Motor neuron (in vitro differentiated cells): ENCODE data around the gene NLRP7. TPM values are rescaled to one million over a fixed set of nuclear protein-coding genes. Genes with fewer than 3 reads are reported as not detected.
"Not testable (repeated sequence)": the region's sequence is repeated elsewhere in the genome, so short reads cannot be mapped to it uniquely, and the experiment has no call there.

ENCODE experiments used
- ATAC-seq, 8 experiments: fragments of 200-7000 bp; cut with Tn5 transposase; replicated peaks in 6 of 8; 2 replicates each; pipeline ENCODE4 v1.8.0; 2021; ENCODE audit warnings: mild to moderate bottlenecking in 8 of 8, moderate library complexity in 8 of 8
- H3K27ac ChIP-seq, 2 donors: fragments of 250-450 bp; sonication (Bioruptor Pico); 2 replicates each; pipeline ENCODE4 v1.9.0; 2021; ENCODE audit warnings: antibody characterized with exemption in 2 of 2, mild to moderate bottlenecking in 2 of 2, moderate library complexity in 1 of 2
- H3K4me1 ChIP-seq, 2 donors: fragments of 250-450 bp; sonication (Bioruptor Pico); replicated peaks in 1 of 2; 2 replicates each; pipeline ENCODE4 v1.6.1; 2021; ENCODE audit warnings: antibody characterized with exemption in 2 of 2, mild to moderate bottlenecking in 2 of 2, moderate library complexity in 1 of 2
- H3K4me3 ChIP-seq, 5 donors: fragments of 250-450 bp; sonication (Bioruptor Pico); 2 replicates each; pipeline ENCODE4 v1.9.0; 2021; ENCODE audit warnings: antibody characterized with exemption in 5 of 5, mild to moderate bottlenecking in 5 of 5, moderate library complexity in 4 of 5
- WGBS, 10 experiments: fragments of 450-650 bp; shearing (Covaris generic); methylation state at CpG; one replicate each; pipeline ENCODE4 v1.0.0; 2022; 5-methylcytosine and 5-hydroxymethylcytosine counted together
- in situ Hi-C, 9 experiments: fragments of 400-800 bp; cut with MboI; loops; one replicate each; pipeline ENCODE4 v1.15.0; 2021; ENCODE audit warnings: low sequenced_read_pairs in 9 of 9, low pct_unique_long_range_greater_than_20kb in 2 of 9; ENCODE audit not compliant: unreplicated experiment in 9 of 9
- total RNA-seq, 8 experiments: library from RNA; unstranded; fragments of 300-600 nt; gene quantifications; 2 replicates each; pipeline versions ENCODE4 v1.2.3 to v1.2.4, GENCODE V29; 2022

Gene NLRP7
- total RNA-seq, 8 experiments from 2014 or later, result 0.05 to 0.81 (median 0.21) TPM; not detected in 4

DNA sequence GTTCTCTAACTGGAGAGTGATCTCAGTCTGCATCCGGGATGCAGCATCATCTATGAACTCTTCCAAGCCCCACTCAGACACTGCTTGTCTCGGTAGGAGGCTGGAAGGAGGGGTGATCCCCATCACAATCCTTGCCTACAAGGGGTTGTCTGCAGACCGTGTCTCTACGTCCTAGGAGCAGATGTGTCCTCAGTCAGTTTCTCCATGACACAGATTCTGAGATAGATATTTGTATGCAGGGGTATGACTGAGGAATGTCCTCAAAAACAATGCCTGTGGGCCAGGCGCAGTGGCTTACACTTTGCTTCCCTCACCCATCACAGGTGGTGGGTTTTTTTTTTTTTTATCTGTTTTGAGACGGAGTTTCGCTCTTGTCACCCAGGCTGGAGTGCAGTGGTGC, 40.5 kb downstream of the NLRP7 start:
- in situ Hi-C loops, result no loop called here
- Histone ChIP-seq H3K4me3 (no peak overlapping the region), H3K27ac (no peak overlapping the region), H3K4me1 (no peaks in the 10 kb centered on the region)
- ATAC-seq, result no peak
- 13 to 100% (median 49%) methylated on average over 1 to 4 of the region's 7 CpGs; no CpG with 5 or more reads in 4 of the 10 experiments for WGBS, 10 experiments

- H3K4me1 ChIP-seq, result no peaks in the 10 kb centered on the region
- ATAC-seq, result peak in 1 of 8 experiments; percentile 35
- WGBS, 10 experiments, result 0 to 78% (median 31%) methylated on average over 2 to 7 of the region's 22 CpGs; no CpG with 5 or more reads in 3 of the 10 experiments
- in situ Hi-C loops, result no loop called here
- H3K4me3 ChIP-seq, result no peak within 1 kb of the TSS
- no peak within 1 kb of the TSS for H3K27ac ChIP-seq
Measured at GRCh38 chr19:54905803-54906511, 41.4 kb downstream of the NLRP7 start, which contains the start of gene NCR1. NCR1 (plus strand) TSS chr19:54906148; CDS start chr19:54906188, 40 bp downstream.

DNA sequence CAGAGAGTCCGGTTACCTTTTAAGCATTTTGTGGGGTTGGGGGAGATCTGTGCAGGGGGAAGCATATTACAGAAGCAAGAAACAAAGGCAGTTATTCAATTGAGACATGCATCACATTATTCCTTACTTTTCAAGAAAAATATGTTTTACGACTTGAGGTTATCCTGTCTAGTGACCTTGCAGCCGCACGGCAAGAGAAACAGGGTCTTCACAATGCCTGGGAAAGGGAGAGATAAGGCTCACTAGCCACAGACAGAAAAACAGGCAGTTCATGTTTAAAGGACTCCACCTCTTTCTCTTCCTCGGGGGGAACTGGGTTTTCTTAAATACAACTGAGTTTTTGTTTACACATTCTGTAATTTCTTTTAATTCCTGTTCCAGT, 41.9 kb downstream of the NLRP7 start:
- WGBS, 10 experiments, result 6 to 100% (median 40%) methylated on average over 1 to 5 of the region's 5 CpGs; no CpG with 5 or more reads in 1 of the 10 experiments
- Histone ChIP-seq H3K27ac (no peak overlapping the region), H3K4me3 (no peak overlapping the region), H3K4me1 (no peaks in the 10 kb centered on the region)
- in situ Hi-C loops, result no loop called here
- ATAC-seq, result no peak

DNA sequence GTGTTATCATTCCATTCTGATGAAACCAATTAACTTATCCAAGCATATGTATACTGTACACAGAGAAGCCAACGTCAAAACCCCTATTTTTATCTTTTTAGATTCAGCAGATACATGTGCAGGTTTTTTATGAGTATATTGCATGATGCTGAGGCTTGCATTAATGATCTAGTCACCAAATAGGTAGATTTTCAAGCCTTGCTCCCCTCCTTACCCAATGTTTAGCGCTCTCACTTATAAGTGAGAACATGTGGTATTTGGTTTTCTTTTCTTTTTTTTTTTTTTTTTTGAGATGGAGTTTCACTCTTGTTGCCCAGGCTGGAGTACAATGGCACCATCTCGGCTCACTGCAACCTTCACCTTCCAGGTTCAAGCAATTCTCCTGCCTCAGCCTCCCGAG, 43.1 kb downstream of the NLRP7 start:
- H3K4me3 ChIP-seq, in situ Hi-C loops, ATAC-seq, H3K27ac ChIP-seq, H3K4me1 ChIP-seq: not testable (repeated sequence)
- WGBS, 10 experiments, result 14 to 78% (median 50%) methylated on average over 1 to 4 of the region's 4 CpGs; no CpG with 5 or more reads in 1 of the 10 experiments

DNA sequence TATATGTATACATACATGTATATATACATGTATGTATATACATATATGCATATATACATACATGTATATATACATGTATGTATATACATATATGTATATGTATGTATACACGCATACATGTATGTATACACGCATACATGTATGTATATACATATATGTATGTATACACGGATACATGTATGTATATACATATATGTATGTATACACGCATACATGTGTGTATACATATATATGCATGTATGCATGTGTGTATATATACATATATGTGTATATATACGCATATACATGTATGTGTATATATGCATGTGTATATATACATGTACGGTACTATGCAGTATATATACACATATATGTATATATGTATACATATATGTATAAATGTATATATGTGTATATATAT, 44.0 kb downstream of the NLRP7 start:
- no peaks in the 10 kb centered on the region for H3K4me1 ChIP-seq
- ATAC-seq, result no peak
- WGBS, 10 experiments, result 40 to 100% (median 78%) methylated on average over 1 to 4 of the region's 6 CpGs; no CpG with 5 or more reads in 4 of the 10 experiments
- H3K27ac ChIP-seq, result no peak overlapping the region
- in situ Hi-C loops, result no loop called here
- H3K4me3 ChIP-seq, result no peak overlapping the region

DNA sequence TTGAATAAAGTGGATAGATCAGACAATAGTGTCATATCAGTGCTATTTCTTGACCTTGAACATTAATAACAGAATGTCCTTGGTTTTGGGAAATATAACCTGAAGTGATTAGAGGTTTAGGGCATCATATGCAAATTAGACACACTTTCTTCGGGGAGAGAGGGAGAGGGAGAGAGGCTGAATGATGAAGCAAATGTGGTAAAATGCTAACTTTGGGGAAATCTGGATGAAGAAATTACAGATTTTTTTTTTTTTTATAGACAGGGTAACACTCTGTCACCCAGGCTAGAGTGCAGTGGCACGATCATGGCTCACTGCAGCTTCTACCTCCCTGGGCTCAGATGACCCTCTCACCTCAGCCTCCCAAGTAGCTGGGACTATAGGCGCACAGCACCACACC, 45.3 kb downstream of the NLRP7 start:
- no peaks in the 10 kb centered on the region for H3K4me1 ChIP-seq
- WGBS, 10 experiments, result 6 to 80% (median 36%) methylated on average over 2 to 3 of the region's 3 CpGs; no CpG with 5 or more reads in 3 of the 10 experiments
- no peak overlapping the region for H3K27ac ChIP-seq
- in situ Hi-C loops, result no loop called here
- no peak overlapping the region for H3K4me3 ChIP-seq
- ATAC-seq, result no peak

GRCh38 chr19:54901153-54901552, 46.2 kb downstream of the NLRP7 start:
- H3K4me3 ChIP-seq, H3K27ac ChIP-seq, in situ Hi-C loops, H3K4me1 ChIP-seq, ATAC-seq: not testable (repeated sequence)
- 0 to 67% (median 27%) methylated on average over 1 to 5 of the region's 8 CpGs; no CpG with 5 or more reads in 3 of the 10 experiments for WGBS, 10 experiments

GRCh38 chr19:54899646-54900045, 47.7 kb downstream of the NLRP7 start:
- in situ Hi-C loops, ATAC-seq, H3K4me3 ChIP-seq, H3K27ac ChIP-seq, H3K4me1 ChIP-seq: not testable (repeated sequence)
- WGBS, 10 experiments, result 24 to 65% (median 50%) methylated on average over 3 to 9 of the region's 9 CpGs; no CpG with 5 or more reads in 7 of the 10 experiments

- H3K4me1 ChIP-seq, in situ Hi-C loops, H3K27ac ChIP-seq, ATAC-seq, H3K4me3 ChIP-seq: not testable (repeated sequence)
- 20 to 88% (median 60%) methylated on average over 1 to 4 of the region's 7 CpGs; no CpG with 5 or more reads in 4 of the 10 experiments for WGBS, 10 experiments
Measured at GRCh38 chr19:54898685-54899084, 48.6 kb downstream of the NLRP7 start.

DNA sequence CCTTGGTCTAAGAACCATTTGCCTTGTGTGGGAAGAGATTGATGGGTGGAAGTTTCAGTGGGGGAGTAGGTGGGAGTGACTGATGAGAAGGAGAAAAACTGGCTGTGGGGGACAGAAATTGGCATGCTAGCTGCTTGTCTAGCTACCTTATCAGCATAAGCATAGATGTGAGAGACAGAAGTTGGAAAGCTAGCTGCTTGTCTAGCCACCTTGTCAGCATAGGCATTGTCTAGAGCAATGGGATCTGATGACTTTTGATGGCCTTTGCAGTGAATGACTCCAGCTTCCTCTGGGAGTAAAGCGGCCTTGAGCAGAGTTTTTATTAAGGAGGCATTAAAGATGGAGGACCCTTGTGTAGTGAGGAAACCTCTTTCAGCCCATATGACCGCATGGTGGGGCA, 51.3 kb downstream of the NLRP7 start:
- 38 to 100% (median 48%) methylated on average over 1 to 2 of the region's 2 CpGs; no CpG with 5 or more reads in 6 of the 10 experiments for WGBS, 10 experiments
- H3K4me1 ChIP-seq, result no peaks in the 10 kb centered on the region
- H3K4me3 ChIP-seq, result no peak overlapping the region
- no peak for ATAC-seq
- no peak overlapping the region for H3K27ac ChIP-seq
- in situ Hi-C loops, result no loop called here

DNA sequence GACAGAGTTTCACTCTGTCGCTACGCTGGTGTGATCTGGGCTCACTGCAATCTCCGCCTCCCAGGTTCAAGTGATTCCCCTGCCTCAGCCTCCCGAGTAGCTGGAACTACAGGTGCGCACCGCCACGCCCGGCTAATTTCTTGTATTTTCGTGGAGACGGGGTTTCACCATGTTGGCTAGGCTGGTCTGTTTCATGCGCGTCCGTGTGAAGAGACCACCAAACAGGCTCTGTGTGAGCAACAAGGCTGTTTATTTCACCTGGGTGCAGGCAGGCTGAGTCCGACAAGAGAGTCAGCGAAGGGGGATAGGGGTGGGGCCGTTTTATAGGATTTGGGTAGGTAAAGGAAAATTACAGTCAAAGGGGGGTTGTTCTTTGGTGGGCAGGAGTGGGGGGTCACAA, 53.2 kb downstream of the NLRP7 start:
- 0 to 87% (median 68%) methylated on average over 2 to 8 of the region's 16 CpGs; no CpG with 5 or more reads in 5 of the 10 experiments for WGBS, 10 experiments
- ATAC-seq, in situ Hi-C loops, H3K4me3 ChIP-seq, H3K4me1 ChIP-seq, H3K27ac ChIP-seq: not testable (repeated sequence)

GRCh38 chr19:54893406-54893805, 53.9 kb downstream of the NLRP7 start:
- Histone ChIP-seq H3K27ac (no peak overlapping the region), H3K4me1 (no peaks in the 10 kb centered on the region), H3K4me3 (no peak overlapping the region)
- no peak for ATAC-seq
- WGBS, 10 experiments, result 10 to 88% (median 64%) methylated on average over 1 to 4 of the region's 7 CpGs; no CpG with 5 or more reads in 2 of the 10 experiments
- in situ Hi-C loops, result no loop called here

GRCh38 chr19:54889566-54889965, 57.8 kb downstream of the NLRP7 start:
- H3K4me3 ChIP-seq, result no peak overlapping the region
- H3K4me1 ChIP-seq, result no peaks in the 10 kb centered on the region
- 27 to 85% (median 66%) methylated on average over 1 to 9 of the region's 11 CpGs; no CpG with 5 or more reads in 2 of the 10 experiments for WGBS, 10 experiments
- ATAC-seq, result no peak
- in situ Hi-C loops, result no loop called here
- no peak overlapping the region for H3K27ac ChIP-seq

DNA sequence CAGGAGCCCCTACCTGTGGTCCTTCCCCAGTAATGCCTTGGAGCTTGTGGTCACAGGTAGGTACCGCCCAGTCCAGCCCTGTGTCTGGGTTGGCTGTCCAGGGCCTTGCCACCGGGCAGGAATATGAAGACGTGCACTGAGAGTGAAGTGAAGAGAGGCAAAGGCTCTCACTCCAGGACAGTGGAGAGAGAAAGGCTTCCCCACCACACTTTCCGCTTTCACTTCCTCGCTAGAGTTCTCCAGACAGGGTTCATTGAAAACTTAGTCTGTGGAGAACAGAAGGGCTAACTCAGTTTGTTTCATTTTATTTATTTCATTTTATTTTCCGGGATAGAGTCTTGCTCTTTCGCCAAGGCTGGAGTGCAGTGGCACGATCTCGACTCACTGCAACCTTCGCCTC, 59.1 kb downstream of the NLRP7 start:
- 0 to 100% (median 69%) methylated on average over 1 to 7 of the region's 10 CpGs; no CpG with 5 or more reads in 3 of the 10 experiments for WGBS, 10 experiments
- Histone ChIP-seq H3K4me3 (no peak overlapping the region), H3K4me1 (no peaks in the 10 kb centered on the region), H3K27ac (no peak overlapping the region)
- in situ Hi-C loops, result no loop called here
- ATAC-seq, result no peak
